Activated CD8-positive, alpha-beta memory T cell treated with anti-CD3 and anti-CD28 coated beads for 4 hours (primary cell): Measurements from ENCODE around the gene TBC1D5.
"Not testable (repeated sequence)": the region's sequence is repeated elsewhere in the genome, so short reads cannot be mapped to it uniquely, and the experiment has no call there.

ENCODE experiments used
- DNase-seq, 2 donors: peaks; one replicate each; pipeline ENCODE4 v3.0.0-alpha.2; 2020; ENCODE audit warnings: low read depth in 2 of 2

TBC1D5 gene

DNA sequence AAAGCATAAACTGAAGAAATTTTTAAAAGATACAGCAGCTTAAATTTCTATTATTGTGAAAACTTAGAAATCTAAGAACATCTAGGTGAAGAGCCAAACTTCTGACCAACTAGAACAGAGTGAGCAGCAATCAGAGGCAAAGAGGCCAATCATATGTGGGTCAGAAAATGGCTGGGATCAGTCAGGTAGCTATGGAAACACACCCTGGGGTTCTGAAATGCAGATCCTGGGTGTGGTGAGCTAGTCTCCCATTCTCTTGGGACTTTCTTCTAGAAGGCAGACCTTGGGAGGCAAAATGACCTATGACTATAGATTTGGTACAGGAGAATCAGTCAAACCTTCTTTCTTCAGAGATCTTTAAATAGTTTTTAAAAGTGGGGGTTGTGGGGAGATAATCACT is 385.8 kb downstream of the TBC1D5 start:
- no peak for DNase-seq

DNA sequence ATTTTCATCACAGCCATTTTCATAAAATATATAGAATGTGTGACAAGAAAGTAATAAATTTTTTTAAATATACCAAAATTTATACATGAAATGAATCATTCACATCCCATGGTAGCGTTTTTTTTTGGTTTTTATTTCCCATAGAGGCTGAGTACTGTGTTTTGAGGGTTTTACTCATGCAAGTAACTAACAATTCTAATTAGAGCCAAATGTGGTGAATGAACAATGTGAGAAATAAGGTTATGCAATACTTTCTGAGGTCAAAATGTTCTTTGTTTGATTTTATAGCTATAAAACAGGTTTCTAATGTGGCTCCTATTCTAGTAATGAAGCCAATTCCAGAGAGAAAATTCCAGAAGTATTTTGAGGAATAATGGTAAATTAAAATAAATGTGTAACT is 386.8 kb downstream of the TBC1D5 start:
- no peak for DNase-seq

DNA sequence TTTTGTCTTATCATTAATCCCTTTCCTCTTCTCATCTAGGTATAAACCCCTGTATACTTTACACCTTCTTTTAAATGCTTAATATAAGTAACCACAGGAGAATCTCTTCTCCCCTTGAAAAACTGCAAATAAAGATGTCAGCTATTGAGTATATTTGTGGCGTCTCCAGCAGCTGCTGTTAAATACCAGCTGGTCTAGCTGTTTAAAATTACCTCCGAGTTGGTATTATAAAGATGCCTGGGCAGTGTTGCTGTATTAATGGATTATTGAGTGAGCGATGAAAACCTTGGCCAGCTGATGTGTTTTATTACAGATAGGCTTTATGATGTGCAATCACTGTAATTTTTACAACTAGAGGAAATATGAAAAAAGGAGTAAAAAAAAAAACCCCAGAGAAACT is 388.1 kb downstream of the TBC1D5 start:
- DNase-seq, result no peak

DNA sequence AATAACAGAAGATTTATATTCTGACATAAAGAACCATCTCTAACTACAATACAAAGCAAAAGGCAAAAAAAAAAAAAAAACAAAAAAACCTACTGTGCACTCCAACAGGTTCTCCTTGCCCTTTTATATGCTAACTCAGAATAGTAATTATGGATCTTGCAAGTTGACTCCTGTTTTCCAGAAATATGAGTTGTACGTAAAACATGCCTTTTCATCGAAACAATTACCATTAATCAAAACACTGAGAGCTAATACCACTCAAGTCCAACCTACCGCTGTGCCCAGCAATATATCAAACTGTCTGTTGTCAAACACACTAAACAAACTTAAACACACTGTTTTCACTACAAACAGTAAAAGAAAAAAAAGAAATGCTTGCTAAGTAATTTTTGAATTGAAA is 389.8 kb downstream of the TBC1D5 start:
- DNase-seq, result no peak

DNA sequence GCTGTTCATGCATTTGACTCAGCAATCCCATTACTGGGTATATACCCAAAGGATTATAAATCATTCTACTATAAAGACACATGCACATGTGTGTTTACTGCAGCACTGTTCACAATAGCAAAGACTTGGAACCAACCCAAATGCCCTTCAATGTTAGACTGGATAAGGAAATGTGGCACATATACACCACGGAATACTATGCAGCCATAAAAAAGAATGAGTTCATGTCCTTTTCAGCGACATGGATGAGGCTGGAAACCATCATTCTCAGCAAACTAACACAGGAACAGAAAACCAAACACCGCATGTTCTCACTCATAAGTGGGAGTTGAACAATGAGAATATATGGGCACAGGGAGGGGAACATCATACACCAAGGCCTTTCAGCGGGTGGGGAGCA is 391.2 kb downstream of the TBC1D5 start:
- DNase-seq, result not testable (repeated sequence)

DNA sequence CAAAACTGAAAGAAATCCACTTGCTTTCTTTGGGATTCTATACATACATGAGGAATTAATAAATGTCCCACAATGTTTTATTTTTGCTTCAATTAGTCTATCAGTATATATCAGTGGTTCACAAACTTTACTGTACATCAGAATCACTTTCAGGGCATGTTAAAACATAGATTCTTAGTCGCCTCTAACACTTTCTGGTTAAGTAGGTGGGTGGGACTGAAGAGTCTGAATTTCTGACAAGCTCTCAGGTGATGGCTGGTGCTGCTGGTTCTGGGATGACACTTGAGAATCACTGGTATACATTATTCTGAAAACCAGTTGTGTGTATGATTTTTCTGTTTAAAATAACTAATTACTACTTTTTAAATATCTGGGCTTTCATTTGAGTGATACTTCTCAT is 393.3 kb downstream of the TBC1D5 start:
- no peak for DNase-seq

DNA sequence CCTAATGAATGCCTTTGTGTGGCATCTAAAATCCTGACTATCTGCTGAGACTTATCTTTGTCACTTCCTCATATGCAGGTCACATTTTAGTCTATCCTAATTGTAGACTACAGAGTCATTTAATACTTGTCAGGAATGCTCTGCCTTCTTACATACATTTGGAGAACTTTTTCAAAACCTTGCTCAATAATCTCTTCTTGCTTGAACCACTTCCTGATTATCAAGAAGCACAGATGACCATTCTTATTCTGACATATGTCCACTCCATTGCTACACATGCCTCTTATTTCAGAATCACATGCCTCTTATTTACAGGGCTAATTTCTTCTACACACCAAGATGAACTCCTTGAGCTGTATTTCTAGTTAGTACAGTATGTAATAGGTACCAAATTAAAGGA is 400.3 kb downstream of the TBC1D5 start:
- DNase-seq, result no peak

DNA sequence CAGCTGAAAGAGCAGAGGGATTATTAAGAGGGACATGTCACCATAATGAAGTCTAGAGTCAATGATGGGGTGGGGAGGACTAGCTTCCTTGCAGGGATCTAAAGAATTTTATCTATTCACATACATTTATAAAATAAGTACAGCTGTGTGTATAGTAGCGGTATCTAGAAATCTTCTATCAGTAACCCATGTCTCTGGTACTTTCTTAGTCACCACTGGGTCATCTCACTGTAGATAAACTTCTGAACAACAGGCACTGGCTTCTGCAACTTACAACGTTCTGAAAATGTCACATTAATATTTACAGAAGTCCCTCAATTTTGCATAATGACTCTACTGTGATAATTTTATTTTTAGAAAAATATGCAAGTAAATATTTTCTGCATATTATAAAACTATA is 401.7 kb downstream of the TBC1D5 start:
- no peak for DNase-seq

DNA sequence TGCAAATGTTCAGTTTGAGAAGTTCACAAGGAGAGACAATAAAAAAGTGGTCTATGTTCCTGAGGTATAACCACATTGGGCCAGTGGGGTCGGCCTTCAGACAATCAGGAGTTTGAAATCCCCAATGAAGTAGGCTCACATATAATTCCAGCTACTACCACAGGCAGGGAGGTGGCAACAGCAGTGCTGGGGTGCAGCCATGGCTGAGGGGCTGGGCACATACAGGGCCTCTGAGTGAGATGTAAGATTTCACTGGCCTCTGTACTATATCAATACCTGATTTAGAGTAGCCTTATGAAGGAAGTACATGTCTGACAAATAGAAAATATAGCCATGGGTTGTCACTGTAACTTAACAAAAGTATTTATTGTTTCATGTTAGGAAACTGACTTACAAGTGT is 402.2 kb downstream of the TBC1D5 start:
- no peak for DNase-seq

DNA sequence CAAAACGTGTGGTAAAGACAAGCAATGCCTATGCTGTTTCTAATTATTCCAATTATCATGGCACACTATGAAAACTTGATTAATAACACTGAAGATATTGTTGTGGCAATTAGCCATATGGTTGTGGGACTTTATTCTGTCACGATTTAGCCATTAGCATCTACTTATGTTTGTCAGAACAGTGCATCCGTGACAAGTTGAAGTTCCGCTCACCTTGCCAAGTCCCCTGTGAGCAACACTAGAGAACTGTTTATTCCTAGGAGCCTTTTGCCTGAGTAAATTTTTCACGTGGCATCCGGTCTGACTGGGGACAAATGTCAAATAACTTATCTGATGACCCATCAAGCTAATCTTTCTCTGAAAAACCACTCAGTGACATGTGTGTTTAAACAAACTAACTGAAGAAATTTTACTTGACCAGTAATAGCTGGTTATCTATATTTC is 403.3 kb downstream of the TBC1D5 start:
- DNase-seq, result no peak

DNA sequence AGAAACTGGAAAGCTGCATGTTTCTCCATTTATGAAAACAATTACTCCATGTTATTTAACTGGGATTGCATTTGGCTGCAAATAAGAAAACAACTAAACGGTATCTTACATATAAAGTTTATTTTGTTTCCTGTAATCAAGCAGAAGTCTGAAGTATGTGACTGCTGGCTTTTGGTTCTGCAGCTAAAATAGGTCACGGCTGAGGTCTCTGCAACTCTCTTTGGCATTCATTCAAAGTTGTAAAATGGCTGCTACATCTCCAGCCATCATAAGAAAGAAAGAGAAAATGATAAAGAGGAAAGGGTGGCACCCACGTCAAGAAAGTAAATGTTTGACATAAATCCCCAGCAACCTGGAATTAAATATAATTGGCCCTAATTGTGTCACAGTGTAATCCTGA is 406.1 kb downstream of the TBC1D5 start:
- DNase-seq, result no peak

DNA sequence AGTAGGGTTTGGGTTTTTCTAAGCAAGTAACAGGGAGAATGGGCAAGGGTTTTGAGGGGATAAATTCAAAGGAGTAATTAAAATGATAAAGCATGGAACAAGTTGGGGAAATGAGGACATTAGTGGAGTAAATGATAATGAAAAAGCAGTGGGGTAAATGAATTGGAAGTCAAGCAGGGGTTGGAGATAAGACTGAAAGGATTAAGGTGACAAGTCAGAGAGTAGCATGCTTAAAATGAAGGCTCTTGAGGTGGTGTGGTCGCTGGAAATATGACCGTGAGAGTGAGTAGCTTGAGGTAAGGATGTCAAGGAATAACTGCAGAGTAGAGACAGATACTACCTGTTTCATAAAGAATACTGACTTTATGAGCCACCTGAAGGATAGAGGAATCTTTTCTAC is 408.5 kb downstream of the TBC1D5 start:
- DNase-seq, result no peak

DNA sequence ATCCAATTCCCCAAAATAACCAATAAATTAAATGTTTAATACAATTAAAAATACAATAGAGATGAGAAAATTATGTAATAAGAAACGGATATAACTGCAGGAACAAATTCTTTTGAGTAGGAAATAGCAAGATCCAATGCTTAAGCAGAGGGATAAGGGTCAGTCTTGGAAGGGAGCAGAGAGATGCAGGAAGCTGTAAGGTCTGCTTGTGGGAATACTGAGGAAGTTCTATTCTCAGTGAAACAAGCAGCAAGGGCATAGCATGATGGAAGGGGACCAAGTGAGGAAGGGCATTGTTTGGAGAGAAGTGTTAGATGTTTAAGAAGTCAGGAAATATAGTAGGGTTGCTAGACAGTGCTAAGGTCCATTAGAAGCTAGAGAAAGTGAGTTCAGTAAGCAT is 409.0 kb downstream of the TBC1D5 start:
- no peak for DNase-seq

DNA sequence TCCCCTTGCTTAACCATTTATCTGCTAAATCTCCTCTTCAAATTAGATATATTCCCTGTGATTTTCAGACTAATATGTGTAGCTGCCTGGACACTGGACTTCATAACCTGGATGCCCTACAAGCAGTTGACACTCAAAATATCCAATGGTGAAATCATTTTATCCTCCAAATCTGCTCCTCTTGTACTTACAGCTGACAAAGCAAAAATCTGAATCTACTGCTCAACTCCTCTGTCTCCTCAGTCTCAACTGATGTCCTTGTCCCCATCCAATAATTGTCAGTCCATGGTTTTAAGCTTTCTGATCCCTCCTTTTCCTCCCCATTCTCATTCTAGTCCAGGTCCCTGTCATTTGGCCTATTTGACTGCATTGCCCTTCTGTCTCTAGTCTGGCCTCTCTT is 411.8 kb downstream of the TBC1D5 start:
- DNase-seq, result no peak

DNA sequence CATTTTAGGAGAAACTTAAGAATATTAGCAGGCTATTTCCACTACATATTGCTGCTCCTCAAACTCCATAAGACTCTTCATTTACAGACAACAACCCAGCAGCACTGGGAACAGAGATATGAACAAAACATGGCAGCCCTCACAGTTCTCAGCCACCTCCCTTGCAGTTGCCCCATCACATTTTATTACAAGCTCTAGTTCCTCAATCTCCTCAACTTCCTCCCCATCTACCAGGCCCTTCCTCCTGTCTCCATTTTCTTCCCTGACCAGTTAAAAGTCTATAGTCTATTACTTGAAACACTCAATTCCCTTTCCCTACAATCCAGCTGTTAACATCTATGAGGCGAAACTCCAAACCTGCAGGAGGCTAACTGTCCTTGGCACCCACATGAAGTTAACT is 412.5 kb downstream of the TBC1D5 start:
- DNase-seq, result no peak

DNA sequence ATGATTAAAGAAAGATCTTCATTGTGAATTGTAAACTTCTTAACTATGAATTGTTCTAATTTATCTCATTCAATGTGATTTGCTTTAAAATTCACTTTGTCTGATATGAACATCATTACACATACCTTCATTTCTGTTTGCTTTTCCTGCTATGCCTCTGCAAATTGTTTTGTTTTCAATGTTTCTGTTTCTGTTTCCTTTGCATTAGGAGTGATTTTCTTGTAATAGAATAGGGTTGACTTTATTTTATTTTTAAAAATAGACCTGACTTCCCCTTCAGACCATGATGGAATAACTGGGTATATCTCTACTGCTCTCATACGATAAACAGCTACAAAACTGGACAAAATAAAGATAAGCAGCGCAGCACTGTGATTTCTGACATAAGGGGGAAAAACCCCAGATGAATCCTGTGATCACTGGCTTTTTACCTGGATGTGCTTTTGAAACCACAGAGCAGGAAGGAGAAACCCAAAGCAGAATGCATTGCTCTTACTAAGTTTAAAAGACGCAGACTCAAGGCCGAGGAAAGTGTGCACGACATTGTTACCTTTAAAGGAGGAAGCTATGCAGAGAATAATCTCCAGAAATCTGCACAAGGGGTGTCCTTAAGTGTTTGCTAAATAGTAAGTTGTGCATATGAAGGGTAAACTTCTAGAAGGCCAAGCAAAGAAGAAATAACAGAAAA is 420.2 kb downstream of the TBC1D5 start:
- no peak for DNase-seq

DNA sequence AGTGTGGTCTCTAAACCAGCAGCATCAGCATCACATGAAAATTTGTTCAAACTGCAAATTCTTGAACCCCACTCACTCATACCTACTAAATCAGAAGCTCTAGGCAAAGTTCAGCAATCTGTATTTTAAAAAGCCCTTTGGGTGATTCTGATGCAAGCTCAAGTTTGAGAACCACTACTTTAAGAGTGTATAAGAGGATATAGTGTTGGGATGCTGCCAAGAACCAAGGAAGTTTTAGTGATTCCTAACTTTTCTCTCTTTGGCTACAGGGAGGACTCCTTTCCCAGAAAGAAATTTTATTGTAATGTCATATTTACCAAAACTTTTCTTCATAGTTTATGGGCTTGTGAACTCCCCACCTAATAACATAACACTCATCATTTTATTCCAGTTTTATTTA is 422.2 kb downstream of the TBC1D5 start:
- no peak for DNase-seq

DNA sequence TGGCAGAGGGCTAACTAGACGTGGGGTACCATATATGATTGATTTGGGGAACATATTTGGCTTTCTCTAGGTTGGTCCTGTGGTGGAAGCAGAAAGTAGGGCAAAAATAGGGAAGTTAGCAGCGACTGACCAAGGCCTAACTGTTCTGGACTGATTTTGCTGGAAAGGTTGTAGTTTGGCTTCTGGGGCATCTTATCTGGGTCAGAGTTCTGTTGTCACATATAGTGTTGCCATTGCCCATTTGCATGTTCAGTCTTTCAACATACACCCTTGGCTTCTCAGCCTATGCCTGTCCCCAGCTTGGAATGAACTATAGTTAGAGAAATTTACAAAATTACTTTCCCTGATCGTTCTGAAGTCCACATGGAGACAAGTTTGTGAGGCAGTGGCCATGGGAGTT is 426.5 kb downstream of the TBC1D5 start:
- no peak for DNase-seq

DNA sequence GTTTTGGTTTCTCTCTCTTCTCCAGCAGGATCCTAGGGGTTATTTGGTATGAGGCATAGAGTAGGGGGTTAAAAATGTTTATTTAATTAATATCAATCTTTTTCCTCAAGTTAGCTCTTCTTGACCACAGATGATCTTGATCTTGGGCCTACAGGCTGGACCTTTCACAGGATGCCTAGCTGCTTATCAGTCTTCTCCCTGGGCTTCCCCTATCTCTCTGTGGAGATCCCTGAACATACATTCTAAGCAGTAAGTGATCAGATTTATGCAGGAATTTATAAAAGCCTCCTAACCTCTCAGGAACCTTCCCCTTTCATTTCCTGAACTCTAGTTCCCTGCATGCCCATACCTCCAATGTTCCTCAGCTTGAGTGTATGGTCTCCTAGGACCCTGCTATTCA is 428.3 kb downstream of the TBC1D5 start:
- DNase-seq, result no peak

DNA sequence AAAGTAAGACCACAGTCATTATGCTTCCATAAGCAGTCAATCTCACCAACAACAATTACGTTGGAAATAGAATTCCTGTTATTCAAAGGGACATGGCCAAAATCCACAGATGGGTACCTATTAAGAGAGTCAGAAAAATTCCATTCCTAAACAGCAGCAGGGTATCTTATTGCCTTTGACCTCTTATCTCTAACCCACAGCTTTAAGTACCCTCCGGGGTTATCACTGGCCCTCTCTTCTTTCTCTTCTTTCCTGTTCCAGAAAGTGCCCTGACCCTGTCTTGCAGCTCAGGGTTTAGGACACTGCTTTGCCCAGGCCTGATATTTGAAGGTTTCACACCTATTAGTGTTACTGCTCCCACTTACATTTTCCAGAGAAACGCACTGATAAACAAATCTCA is 428.7 kb downstream of the TBC1D5 start:
- no peak for DNase-seq

DNA sequence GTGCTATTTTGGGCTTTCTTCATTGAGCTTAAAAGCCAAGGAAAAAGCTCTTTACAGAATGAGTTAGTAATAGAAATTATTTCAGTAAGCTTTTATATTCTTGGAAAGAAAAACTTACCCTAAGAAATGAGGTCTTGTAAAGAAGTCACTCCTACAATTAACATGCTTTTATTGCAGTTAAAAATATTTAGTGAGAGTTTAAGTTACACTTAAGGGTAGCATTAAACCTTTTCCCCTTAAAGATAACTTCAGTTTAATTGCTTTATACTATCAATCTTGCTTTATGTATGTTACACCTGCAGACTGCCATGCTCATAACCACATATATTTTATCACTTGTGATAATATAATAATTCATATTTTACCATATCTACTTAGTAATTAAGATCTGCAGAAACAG is 431.4 kb downstream of the TBC1D5 start:
- no peak for DNase-seq

DNA sequence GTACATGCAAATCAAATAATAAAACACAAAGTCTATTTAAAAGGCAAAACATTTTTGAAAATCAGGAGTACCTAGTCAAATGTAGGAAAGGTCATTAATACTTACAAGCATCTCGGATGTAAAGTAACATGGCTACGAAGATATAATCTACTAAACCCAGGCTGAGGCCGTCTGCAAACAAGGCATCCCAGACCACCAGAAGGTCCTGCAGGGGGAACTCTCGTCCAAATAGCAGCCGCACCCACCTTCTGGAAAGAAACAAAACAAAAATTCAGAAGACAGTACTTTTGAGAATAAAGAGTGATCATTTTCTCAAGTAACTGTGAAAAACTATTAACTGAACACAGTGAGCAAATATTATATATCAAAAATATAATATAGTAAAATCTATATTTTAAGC is 434.5 kb downstream of the TBC1D5 start:
- no peak for DNase-seq

DNA sequence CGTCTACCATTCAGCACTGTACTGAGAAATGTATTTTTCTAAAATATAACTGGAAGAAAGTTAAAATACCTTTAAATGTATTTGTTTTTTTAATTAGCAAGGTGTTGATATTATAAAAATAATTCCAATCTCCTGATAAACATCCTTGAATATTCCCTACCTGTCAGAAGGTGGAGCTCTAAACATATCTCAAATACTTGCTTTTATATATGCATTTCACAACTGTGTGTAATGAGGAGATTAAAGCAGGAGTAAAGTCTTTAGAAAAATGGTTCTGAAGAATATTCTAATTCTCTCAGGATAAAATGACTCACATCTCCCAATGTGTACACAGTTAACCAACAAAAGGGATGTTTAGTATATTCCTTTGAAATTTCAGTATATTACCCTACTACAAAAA is 434.9 kb downstream of the TBC1D5 start:
- DNase-seq, result no peak

DNA sequence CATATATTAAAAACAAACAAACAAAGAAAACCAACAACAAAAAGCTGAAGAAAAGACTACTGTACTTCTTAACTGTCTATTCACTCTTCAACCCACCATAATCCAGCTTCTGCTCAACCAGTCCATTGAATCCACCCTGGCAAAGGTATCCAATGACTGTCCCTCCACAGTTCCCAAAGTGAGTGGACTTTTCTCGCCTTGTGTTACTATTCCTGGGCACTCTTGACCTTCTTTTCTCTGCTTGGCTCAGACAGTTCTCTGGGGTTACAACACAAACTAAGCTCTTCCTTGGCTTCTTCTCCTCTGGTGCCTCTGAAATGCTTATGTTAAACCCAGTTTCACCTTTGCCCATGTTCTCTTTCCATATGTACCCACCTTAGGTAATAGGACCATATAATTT is 437.5 kb downstream of the TBC1D5 start:
- no peak for DNase-seq
